Stimulated activated CD4-positive, alpha-beta T cell treated with anti-CD3 and anti-CD28 coated beads, Interleukin-1b, Interleukin-23, amount 100 ng/mL, for 24 hours (primary cell): ENCODE measurements around the gene DLGAP1.

Experiments
- DNase-seq, 4 experiments: peaks; one replicate each; pipeline ENCODE4 v3.0.0-alpha.2; 2020; ENCODE audit warnings: low read depth in 4 of 4, low spot score in 1 of 4

Gene DLGAP1

DNA sequence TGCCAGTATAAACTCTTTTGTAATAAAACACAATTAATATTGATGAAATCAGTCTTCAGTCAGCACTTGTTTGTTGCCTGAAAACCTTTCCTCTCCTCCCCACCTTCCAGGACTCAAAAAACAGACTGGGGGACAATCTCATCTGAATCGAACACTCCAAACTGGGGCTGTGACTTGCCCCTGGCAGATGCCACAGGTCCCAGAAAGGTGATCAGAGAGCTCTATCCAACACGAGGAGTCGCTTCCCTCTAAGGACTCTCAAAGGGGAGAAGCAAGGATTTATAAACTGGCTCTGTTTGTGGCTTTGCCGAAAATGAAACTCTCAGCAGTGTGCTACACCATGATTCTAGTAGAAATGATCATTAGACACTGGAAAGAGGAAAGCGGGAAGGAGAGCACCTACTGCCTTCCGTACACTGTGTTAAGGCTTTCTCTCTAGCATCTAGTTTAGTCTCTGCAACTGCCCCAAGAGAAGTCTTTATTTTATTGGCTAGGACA lies 805.9 kb downstream of the DLGAP1 start:
- DNase-seq: no peak

DNA sequence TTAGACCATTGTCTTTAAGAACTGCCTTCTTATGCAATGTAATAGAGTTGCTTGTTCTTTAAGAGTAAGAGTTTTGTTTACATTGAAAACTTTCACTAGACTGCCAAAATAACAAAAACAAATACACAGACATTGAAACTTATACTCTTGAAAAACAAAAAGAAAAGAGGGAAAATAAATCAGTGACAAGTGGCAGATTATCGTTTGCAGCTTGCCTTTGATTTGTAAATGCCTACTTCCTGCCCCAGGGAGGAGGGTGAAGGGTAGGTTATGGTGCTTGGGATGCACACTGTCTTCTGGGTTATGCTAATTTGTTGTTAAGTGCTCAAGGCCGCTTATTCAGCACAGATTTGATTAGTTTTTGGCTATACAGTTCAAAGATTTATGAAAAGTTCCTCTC lies 806.5 kb downstream of the DLGAP1 start:
- no peak for DNase-seq

DNA sequence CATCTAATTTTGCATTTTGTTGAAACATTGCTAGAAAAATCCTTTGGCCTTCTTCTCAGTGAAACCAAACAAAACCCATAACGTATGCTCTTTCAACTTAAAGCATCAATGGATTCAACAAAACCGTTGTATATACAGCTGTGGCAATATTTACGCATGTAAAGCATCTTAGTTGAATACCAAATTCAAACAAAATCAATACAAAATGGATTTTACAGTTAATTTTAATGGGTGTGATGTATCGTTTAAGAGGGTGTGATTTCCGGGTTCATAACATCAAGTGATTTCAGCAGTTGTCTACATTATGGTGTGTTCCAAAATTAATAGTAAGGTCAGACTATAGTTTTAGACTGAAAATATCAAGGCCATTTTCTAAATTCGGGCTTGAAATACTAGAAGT lies 806.9 kb downstream of the DLGAP1 start:
- DNase-seq: no peak

DNA sequence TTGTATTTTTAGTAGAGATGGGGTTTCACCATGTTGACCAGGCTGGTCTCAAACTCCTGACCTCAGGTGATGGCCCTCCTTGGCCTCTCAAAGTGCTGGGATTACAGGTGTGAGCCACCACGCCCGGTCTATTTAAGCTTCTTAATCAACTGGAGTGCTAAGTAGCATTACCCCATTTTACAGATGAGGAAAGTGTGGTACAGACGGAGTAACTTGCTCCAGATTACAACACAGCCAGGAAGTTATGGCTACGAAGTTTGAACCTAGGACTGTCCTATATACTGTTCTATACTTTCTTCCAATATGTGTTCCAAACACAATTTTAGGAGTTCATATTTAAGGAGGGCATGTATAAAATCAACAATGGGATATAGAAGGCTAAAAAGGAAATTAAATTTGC lies 807.5 kb downstream of the DLGAP1 start:
- no peak for DNase-seq

DNA sequence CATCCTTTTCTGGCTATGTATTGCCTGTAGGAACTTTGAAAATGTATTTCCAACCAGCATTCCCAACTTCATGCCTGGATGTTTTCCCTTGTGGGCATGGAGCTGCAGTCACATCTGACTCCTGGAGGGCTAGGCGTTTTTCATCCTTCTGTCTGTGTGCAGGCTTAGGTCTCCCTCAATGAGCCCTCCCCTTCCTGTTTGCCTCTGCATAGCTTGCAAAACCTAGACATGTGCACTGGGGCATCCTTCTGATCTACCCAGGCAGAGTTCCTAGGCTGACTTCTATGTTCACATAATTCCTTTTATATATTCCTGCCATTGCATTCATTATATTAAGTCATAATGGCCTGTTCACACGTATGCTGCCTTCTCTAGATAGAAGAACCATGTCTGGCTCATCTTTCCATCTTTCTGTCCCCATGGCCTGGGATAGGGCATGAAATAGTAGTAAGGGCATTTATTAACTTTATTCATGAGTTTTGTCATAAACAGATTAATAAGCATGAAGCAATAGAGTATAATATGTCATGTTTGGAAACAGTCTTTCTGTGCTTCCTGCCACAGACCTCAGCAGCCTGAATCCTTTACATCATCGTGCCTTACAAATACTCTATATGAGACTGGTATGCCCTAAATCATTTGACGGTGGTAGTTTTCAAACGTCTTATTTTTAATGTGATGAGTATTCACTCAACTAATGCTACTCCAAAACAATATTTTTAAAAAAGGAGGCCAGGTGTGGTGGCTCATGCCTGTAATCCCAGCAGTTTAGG lies 809.5 kb downstream of the DLGAP1 start:
- no peak for DNase-seq

DNA sequence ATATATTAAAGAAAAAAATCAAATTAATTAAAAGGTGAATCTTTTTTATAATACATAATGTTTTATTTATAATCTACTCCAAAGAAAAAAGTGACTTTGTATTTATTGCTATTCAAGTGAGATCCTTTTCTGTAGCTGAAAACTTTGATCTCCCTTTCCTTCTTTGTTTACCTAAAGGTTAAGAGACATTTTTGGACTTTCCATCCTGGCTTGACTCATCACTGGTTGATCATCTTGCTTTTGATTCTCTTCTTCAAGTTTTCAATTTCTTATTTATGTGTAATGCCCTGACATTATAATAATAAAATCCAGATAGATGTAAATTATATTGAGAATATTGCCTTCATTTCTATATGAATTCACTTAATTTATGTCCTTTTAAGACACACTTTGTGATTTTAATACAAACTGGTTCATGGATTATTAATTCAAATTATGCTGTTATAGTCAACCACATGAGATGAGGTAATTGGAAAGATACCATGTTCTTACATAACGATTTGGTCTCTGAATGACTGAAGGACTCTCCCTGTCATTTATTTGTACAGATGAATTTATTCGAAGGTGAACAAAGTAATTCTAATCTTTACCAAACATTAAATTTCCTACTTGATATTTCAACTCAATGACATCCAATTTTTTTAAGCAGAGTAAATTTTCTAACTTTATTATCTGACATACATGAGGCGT lies 820.7 kb downstream of the DLGAP1 start:
- no peak for DNase-seq

DNA sequence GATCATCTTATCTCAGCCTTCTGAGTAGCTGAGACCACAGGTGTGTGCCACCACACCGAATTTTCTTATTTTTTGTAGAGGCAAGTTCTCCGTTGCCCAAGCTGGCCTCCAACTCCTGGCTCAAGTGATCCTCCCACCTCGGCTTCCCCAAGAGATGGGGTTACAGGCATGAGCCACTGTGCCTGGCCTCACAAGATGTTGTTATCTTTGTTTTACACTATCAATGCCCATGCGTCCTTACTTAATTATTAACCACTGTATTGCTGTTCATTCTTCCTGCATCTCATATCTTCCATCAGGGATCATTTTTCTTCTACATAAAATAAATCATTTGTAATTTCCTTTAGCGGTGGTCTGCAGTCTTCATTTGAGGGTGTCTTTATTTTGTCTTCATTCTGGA lies 823.2 kb downstream of the DLGAP1 start:
- no peak for DNase-seq

GRCh38 chr18:3626929-3627458 lies 828.1 kb downstream of the DLGAP1 start:
- DNase-seq: no peak

DNA sequence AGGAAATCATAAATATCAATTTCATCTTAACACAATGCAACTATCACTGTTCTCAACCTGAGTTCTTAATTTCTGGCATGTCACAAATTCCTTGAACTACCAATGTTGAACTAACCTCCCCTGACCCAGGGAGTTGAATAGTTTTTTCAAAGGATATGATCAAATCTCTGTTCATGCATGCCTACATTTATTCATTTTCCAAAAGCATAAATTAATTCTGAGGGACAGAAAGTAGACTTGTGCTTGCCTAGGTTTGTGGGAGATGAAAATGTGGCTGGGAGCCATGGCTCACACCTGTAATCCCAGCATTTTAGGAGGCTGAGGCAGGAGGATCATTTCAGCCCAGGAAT lies 829.4 kb downstream of the DLGAP1 start:
- no peak for DNase-seq

DNA sequence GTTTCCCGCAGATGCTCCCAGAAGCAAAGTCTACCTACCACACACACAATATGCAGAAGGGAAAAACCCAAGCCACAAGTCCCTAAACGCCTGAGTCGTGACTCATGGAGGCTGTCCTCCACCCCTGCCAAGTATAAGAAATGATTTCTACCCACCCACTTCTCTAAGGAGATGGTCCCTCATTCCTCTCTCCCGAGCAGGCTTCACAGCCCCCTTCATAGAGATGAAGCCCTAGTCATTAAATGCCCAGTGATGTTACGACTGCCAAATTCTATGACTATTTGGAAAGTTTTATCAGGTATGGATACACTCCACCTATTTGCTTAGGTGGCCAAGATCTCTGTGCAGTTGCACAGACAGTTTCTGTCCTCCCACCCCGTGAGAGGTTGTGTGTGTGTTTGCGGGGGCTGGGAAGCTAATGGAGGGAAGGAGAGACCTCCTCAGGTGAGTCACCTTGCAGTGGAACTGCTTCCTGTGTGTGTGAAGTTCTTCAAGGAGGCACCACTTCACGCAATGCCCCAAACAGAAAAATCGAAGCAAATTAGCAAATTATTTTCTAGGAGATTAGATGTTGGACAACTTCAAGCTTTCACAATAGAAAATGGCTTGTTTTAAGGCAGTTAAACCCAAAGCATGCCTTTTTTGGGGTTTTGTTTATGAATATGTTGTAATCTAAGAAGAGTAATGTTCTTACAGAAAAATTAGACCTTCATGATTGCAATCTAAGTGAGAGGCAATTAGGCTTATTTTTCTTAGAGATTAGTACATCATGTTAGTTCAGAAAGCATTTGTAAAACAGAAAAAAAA lies 830.0 kb downstream of the DLGAP1 start:
- peak in 2 of 4 experiments; percentile 40 to 54 for DNase-seq

DNA sequence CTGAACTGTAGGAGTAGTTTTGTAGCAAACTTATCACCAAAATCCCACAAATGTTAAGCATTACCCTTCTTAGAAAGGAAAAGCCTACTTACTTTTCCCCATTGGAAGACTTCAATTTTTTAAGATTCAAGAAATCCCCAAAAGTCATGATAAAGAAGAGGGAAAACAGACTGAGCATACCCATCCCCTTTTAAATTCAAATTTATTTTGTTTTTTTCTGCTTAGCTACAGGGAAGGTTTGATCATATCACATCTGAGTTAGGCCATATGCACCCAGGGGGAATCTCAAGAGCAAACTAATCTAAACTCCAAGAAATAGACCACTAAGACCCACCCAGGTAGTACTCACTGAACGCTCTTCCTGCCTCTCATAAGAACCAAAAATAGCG lies 830.6 kb downstream of the DLGAP1 start:
- no peak for DNase-seq

DNA sequence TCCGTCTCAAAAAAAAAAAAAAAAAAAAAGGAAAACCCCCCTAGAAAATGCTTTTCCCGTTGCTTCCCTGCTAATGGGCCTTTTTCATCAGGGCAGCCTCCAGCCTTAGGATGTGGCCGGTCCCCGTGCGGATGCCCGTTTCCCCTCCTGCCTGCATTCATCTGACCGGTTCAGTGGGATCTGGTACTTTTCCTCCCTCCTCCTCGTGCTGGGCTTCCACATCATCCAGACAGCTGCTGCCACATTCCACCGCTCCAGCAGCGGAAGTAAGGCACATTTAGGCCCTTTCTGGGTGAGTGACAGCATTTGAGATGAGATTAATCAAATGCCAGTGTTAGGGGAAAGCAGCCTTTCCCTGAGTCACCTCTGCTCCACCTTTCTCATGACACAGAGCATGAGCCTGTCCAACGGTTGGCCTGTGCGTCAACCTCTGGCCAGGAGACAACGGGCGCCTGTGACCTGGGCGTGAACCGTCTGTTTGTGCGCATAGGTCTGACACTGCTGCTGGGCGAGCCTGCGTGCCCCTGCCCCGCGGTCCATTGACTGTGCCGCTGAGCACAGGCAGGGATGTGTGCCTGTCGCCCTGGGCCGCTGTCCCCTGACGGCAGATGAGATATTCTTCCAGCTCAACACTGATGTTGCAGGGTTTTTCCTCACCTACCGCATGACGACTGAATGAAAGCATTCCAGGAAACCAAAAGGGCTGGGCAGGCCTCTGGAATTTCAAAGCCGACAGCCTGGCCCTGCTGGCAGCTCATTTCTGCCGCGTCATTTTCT lies 831.1 kb downstream of the DLGAP1 start:
- DNase-seq: no peak

- DNase-seq: no peak
Observed at GRCh38 chr18:3620146-3621119, 834.7 kb downstream of the DLGAP1 start.

- no peak for DNase-seq
Observed at GRCh38 chr18:3619746-3620145, 835.4 kb downstream of the DLGAP1 start.

DNA sequence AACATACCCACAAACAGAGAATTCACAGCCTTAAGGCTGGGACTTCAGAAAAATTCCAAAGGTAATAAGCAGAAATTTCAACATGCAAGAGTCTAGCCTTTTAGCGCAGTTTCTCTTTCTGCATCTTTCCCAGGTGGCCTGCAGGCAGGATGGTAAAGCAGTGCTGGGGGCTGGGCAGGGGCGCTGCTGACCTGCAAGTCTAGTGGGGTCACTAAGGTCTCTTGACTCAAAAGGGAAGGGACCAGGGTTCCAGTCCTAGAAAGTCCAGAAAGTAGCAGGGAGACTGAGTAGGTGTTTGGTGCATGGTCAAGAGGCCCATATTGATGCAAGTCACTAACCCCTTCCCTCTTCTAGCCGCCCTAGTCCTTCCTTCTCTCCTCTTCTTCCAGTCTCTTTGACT lies 835.9 kb downstream of the DLGAP1 start:
- no peak for DNase-seq

GRCh38 chr18:3616744-3617143 lies 838.4 kb downstream of the DLGAP1 start:
- DNase-seq: no peak

GRCh38 chr18:3616142-3616541 lies 839.0 kb downstream of the DLGAP1 start:
- no peak for DNase-seq

DNA sequence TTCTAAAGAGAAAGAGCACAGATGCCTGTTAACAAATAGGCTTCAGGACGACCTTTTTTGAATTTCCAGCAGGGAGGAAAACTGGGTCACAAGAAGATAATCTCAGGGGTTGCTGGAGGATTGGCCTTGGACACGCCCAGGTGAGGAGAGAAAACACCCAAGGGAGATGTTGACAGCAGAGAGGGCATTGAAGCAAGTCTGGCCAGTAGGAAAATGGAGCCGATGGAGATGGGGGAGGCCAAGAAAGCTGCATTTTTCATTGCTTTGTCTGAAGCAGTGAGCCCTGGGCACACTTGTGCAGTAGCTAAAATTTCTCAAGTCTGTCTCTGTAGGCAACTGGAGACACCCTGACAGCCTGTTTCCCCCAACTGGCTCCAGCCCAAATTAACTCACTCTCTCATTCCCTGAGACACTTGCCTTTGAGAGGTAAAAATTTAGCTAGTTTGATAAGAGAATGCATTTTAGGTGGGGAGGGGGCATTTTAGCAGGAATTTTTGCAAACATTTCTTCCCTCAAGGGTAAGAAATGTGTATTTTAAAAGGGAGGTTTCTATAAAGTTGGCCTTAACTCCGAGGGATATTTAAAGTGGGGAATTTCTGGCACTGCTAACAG lies 839.6 kb downstream of the DLGAP1 start:
- no peak for DNase-seq

DNA sequence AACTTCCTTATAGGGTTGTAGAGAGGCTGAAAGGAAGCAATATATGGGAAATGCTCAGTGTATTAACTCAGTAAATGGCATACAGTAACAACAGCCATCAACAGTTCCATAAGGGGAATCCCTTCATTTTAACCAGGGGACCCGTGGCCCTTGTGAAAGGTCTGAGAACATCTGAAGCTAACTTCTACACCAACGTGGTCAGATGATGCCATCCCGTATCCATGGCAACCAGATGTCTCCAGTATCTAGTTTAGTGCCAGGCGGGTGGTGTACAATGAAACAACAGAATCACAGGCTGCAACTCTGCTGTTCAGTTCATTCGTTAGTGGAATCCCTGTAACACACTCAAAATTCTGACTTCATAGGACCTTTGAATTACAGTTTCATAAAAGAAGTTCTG lies 842.8 kb downstream of the DLGAP1 start:
- no peak for DNase-seq
